GM21576 (cell line): ENCODE data around the gene ABCC3.
"Not testable (repeated sequence)": the region's sequence is repeated elsewhere in the genome, so short reads cannot be mapped to it uniquely, and the experiment has no call there.

Experiments used
- ATAC-seq: cut with Tn5 transposase; IDR thresholded peaks from one replicate; pipeline ENCODE4 v1.9.1; 2021; ENCODE audit warnings: mild to moderate bottlenecking, moderate library complexity; ENCODE audit not compliant: unreplicated experiment

The ABCC3 gene

GRCh38 chr17:50697663-50698272, 63.1 kb downstream of the ABCC3 start:
- ATAC-seq: no peak

- ATAC-seq: no peak
Measured at GRCh38 chr17:50699410-50699809, 64.7 kb downstream of the ABCC3 start.

- no peak for ATAC-seq
Measured at GRCh38 chr17:50703162-50703561, 68.5 kb downstream of the ABCC3 start.

- peak; percentile 73 for ATAC-seq
Measured at GRCh38 chr17:50707289-50708049, 72.8 kb downstream of the ABCC3 start, which contains the start of gene ANKRD40. ANKRD40 (minus strand) TSS chr17:50707914; CDS start chr17:50707654, 260 bp downstream.

GRCh38 chr17:50708050-50709000, 73.6 kb downstream of the ABCC3 start:
- no peak for ATAC-seq

- ATAC-seq: not testable (repeated sequence)
Measured at GRCh38 chr17:50709053-50709452, 74.4 kb downstream of the ABCC3 start.

- no peak for ATAC-seq
Measured at GRCh38 chr17:50710025-50710424, 75.3 kb downstream of the ABCC3 start.

- ATAC-seq: no peak
Measured at GRCh38 chr17:50710650-50711049, 76.0 kb downstream of the ABCC3 start.

GRCh38 chr17:50712641-50713040, 78.0 kb downstream of the ABCC3 start:
- no peak for ATAC-seq

GRCh38 chr17:50715471-50715870, 80.8 kb downstream of the ABCC3 start:
- ATAC-seq: no peak

- peak; percentile 86 for ATAC-seq
Measured at GRCh38 chr17:50719144-50719923, 84.7 kb downstream of the ABCC3 start, which contains the start of gene LUC7L3. LUC7L3 (plus strand) TSS chr17:50719603; CDS start chr17:50719733, 130 bp downstream.

GRCh38 chr17:50719924-50720794, 85.5 kb downstream of the ABCC3 start:
- no peak for ATAC-seq

- no peak for ATAC-seq
Measured at GRCh38 chr17:50721194-50722010, 86.7 kb downstream of the ABCC3 start.

- ATAC-seq: no peak
Measured at GRCh38 chr17:50722746-50723145, 88.1 kb downstream of the ABCC3 start.

- not testable (repeated sequence) for ATAC-seq
Measured at GRCh38 chr17:50724622-50725021, 89.9 kb downstream of the ABCC3 start.

- ATAC-seq: no peak
Measured at GRCh38 chr17:50725769-50726655, 91.3 kb downstream of the ABCC3 start.

- ATAC-seq: no peak
Measured at GRCh38 chr17:50728112-50728429, 93.4 kb downstream of the ABCC3 start.
